Spleen (tissue), 11 donors: ENCODE results near the gene ATP13A5. TPM values are rescaled to one million over a fixed set of nuclear protein-coding genes. Genes with fewer than 3 reads are reported as not detected.

Experiments used
- DNase-seq: peaks from one replicate; pipeline ENCODE4 v3.0.0-alpha.2; 2020
- H3K27ac ChIP-seq, 8 donors: fragments of 200-600 bp; sonication (generic) in 7 of 8; 1 replicate in 4 of 8; 2 replicates in 4 of 8; pipeline versions ENCODE4 v1.5.0 to v1.8.0; 2016 to 2021; ENCODE audit warnings: inconsistent platforms in 4 of 8, mild to moderate bottlenecking in 4 of 8, moderate library complexity in 1 of 8
- H3K27me3 ChIP-seq, 7 donors: fragments of 200-600 bp; sonication (generic) in 6 of 7; replicated peaks in 1 of 7; 1 replicate in 4 of 7; 2 replicates in 3 of 7; pipeline versions ENCODE4 v1.5.0 to v1.8.0; 2016 to 2021; ENCODE audit warnings: inconsistent platforms in 3 of 7, mild to moderate bottlenecking in 1 of 7
- H3K36me3 ChIP-seq, 6 donors: fragments of 200-600 bp; sonication (generic) in 5 of 6; 1 replicate in 4 of 6; 2 replicates in 2 of 6; pipeline versions ENCODE4 v1.5.0 to v1.8.0; 2016 to 2021; ENCODE audit warnings: inconsistent platforms in 2 of 6
- H3K4me1 ChIP-seq, 6 donors: fragments of 200-600 bp; sonication (generic) in 5 of 6; 1 replicate in 3 of 6; 2 replicates in 3 of 6; pipeline versions ENCODE4 v1.5.0 to v1.8.0; 2016 to 2021; ENCODE audit warnings: inconsistent platforms in 3 of 6
- H3K4me3 ChIP-seq, 8 donors: fragments of 200-600 bp; sonication (generic) in 7 of 8; 1 replicate in 4 of 8; 2 replicates in 4 of 8; pipeline versions ENCODE4 v1.5.0 to v1.8.0; 2016 to 2021; ENCODE audit warnings: inconsistent platforms in 4 of 8, mild to moderate bottlenecking in 4 of 8, moderate library complexity in 2 of 8
- H3K9me3 ChIP-seq, 8 donors: fragments of 200-600 bp; sonication (generic) in 7 of 8; 1 replicate in 4 of 8; 2 replicates in 4 of 8; pipeline versions ENCODE4 v1.5.0 to v1.8.0; 2016 to 2021; ENCODE audit warnings: inconsistent platforms in 4 of 8
- CTCF ChIP-seq, 11 experiments: fragments of 200-600 bp in 7 of 11; fragments of 450-650 bp in 4 of 11; sonication (generic) in 4 of 11; IDR thresholded peaks in 8 of 11; conservative IDR thresholded peaks in 3 of 11; 1 replicate in 7 of 11; 2 replicates in 4 of 11; pipeline versions ENCODE4 v1.4.0 to v1.8.0; 2016 to 2021; ENCODE audit warnings: antibody characterized with exemption in 11 of 11, inconsistent platforms in 4 of 11, mild to moderate bottlenecking in 1 of 11
- POLR2A ChIP-seq, 3 donors: fragments of 450-650 bp; IDR thresholded peaks; one replicate each; pipeline ENCODE4 v1.5.1; 2017; ENCODE audit warnings: antibody characterized with exemption in 3 of 3, mild to moderate bottlenecking in 1 of 3
- POLR2AphosphoS5 ChIP-seq, 3 donors: sonication (generic); formaldehyde crosslinking; IDR thresholded peaks; one replicate each; pipeline ENCODE4 v1.5.1; 2017; ENCODE audit warnings: antibody characterized with exemption in 3 of 3
- WGBS, 5 donors: extraction: QIAGEN DNeasy Blood & Tissue Kit in 3 of 5; methylation state at CpG; one replicate each; pipeline versions ENCODE4 v1.1.5 to v1.1.7; 2013 to 2018; 5-methylcytosine and 5-hydroxymethylcytosine counted together
- intact Hi-C: fragments of 100-400 bp; cut with DNase I; formaldehyde crosslinking; loops from one replicate; pipeline ENCODE4 v1.15.0; 2023; ENCODE audit warnings: low total_unique reads
- polyA plus RNA-seq, 3 donors: library from polyadenylated mRNA; stranded (reverse); fragments of 200-250 nt; gene quantifications; one replicate each; pipeline ENCODE4 v1.2.1, GENCODE V29; 2013
- total RNA-seq, 7 donors: library from RNA; depleted of rRNA in 3 of 7; stranded (reverse); fragments of >200 nt in 3 of 7; fragmentation: NEBNext Ultra II Directional in 4 of 7; extraction: Animal tissue kit (Norgen Biotek cat#: 25700) in 4 of 7; gene quantifications; one replicate each; pipeline versions ENCODE4 v1.1.0 to v1.2.1, GENCODE V29; 2016 to 2021
- donor health status: healthy with polysubstance abuse.
- donor health status: DM: no; HTN: no; CAD: no; lungs with moderate emphysema.
- donor health status: DM: no; HTN: no; CAD: no.
- donor health status: Bipolar disorder and iron deficiency.
- donor health status: healthy.
- donor health status: DM: no; HTN: no; CAD: no.
- donor health status: DM: yes; HTN: yes; CAD: no.

ATP13A5 gene
- total and polyA plus RNA-seq, 10 donors = 0.13 TPM; not detected in 9

- no peaks in the 10 kb centered on the region for H3K4me1 ChIP-seq
- DNase-seq = no peak
- no peaks in the 10 kb centered on the region for H3K36me3 ChIP-seq
- no peak overlapping the region for H3K27ac ChIP-seq
- H3K27me3 ChIP-seq = no peaks in the 10 kb centered on the region
- no peaks in the 10 kb centered on the region for H3K9me3 ChIP-seq
- WGBS, 5 donors = 79 to 87% (median 83%) methylated on average over 4 of the region's 4 CpGs
- intact Hi-C loops = no loop called here
- H3K4me3 ChIP-seq = no peak overlapping the region
- TF ChIP-seq POLR2AphosphoS5 (IDR thresholded peaks at IDR 0.05) = no peak
- TF ChIP-seq CTCF (IDR thresholded peaks at IDR 0.05 in 8 of 11, conservative IDR thresholded peaks at IDR 0.05 in 3 of 11) = no peak
- no peak for TF ChIP-seq POLR2A (IDR thresholded peaks at IDR 0.05)
Observed at GRCh38 chr3:193346259-193346658, 32.3 kb downstream of the ATP13A5 start.

GRCh38 chr3:193345431-193345830, 33.1 kb downstream of the ATP13A5 start:
- Histone ChIP-seq H3K27me3 (no peaks in the 10 kb centered on the region), H3K27ac (no peak overlapping the region), H3K9me3 (no peaks in the 10 kb centered on the region), H3K36me3 (no peaks in the 10 kb centered on the region), H3K4me1 (no peaks in the 10 kb centered on the region), H3K4me3 (no peak overlapping the region)
- TF ChIP-seq POLR2A (IDR thresholded peaks at IDR 0.05) = no peak
- TF ChIP-seq POLR2AphosphoS5 (IDR thresholded peaks at IDR 0.05) = no peak
- no peak for TF ChIP-seq CTCF (IDR thresholded peaks at IDR 0.05 in 8 of 11, conservative IDR thresholded peaks at IDR 0.05 in 3 of 11)
- DNase-seq = no peak
- intact Hi-C loops = no loop called here
- 76 to 89% (median 83%) methylated on average over 3 of the region's 3 CpGs for WGBS, 5 donors

GRCh38 chr3:193344486-193344885, 34.1 kb downstream of the ATP13A5 start:
- H3K9me3 ChIP-seq = no peaks in the 10 kb centered on the region
- no peak overlapping the region for H3K4me3 ChIP-seq
- WGBS, 5 donors = 43 to 58% (median 49%) methylated on average over 3 of the region's 3 CpGs
- no peaks in the 10 kb centered on the region for H3K4me1 ChIP-seq
- DNase-seq = no peak
- H3K27ac ChIP-seq = no peak overlapping the region
- intact Hi-C loops = no loop called here
- TF ChIP-seq POLR2AphosphoS5 (IDR thresholded peaks at IDR 0.05) = no peak
- no peak for TF ChIP-seq POLR2A (IDR thresholded peaks at IDR 0.05)
- no peak for TF ChIP-seq CTCF (IDR thresholded peaks at IDR 0.05 in 8 of 11, conservative IDR thresholded peaks at IDR 0.05 in 3 of 11)
- no peaks in the 10 kb centered on the region for H3K36me3 ChIP-seq
- peaks cover 0 to 3% (median 0%) of the 10 kb centered on the region in 7 donors for H3K27me3 ChIP-seq

GRCh38 chr3:193343726-193344222, 34.8 kb downstream of the ATP13A5 start:
- no peak for TF ChIP-seq POLR2AphosphoS5 (IDR thresholded peaks at IDR 0.05)
- TF ChIP-seq CTCF (IDR thresholded peaks at IDR 0.05 in 8 of 11, conservative IDR thresholded peaks at IDR 0.05 in 3 of 11) = no peak
- TF ChIP-seq POLR2A (IDR thresholded peaks at IDR 0.05) = no peak
- Histone ChIP-seq H3K27me3 (peaks cover 0 to 3% (median 0%) of the 10 kb centered on the region in 7 donors), H3K4me1 (no peaks in the 10 kb centered on the region), H3K9me3 (no peaks in the 10 kb centered on the region), H3K4me3 (no peak overlapping the region), H3K36me3 (no peaks in the 10 kb centered on the region), H3K27ac (no peak overlapping the region)
- no peak for DNase-seq
- WGBS, 5 donors = 85 to 95% (median 85%) methylated on average over 4 of the region's 4 CpGs
- intact Hi-C loops = no loop called here
